Measurements from ENCODE around the gene IL12A. TPM values are rescaled to one million over a fixed set of nuclear protein-coding genes. Genes with fewer than 3 reads are reported as not detected.

Gene IL12A
- not detected for total RNA-seq

- CTCF ChIA-PET, result interaction anchor here (0.8 to 1.7 kb wide), 7 partner anchors 13 to 1146 kb away, joined by 3 to 8 read pairs (median 3); no protein-coding TSS in a partner anchor
Observed at GRCh38 chr3:159988617-159989271, at the start of gene IL12A. TSS of gene IL12A (plus strand) at chr3:159988835.

GRCh38 chr3:159941038-159942000, 47.3 kb upstream of the IL12A start:
- ChIA-PET POLR2A (no interaction called here), CTCF (no interaction called here)

More at GRCh38 chr3:159988617-159989271, at the start of gene IL12A:
- POLR2A ChIA-PET, result no interaction called here

GRCh38 chr3:159944781-159945180, 43.9 kb upstream of the IL12A start:
- CTCF ChIA-PET, result no interaction called here
- POLR2A ChIA-PET, result no interaction called here

- ChIA-PET CTCF (no interaction called here), POLR2A (no interaction called here)
Observed at GRCh38 chr3:159945930-159946329, 42.7 kb upstream of the IL12A start.

GRCh38 chr3:159947220-159947619, 41.4 kb upstream of the IL12A start:
- ChIA-PET POLR2A (no interaction called here), CTCF (no interaction called here)

- ChIA-PET POLR2A (no interaction called here), CTCF (no interaction called here)
Observed at GRCh38 chr3:159948429-159949144, 40.0 kb upstream of the IL12A start.

- CTCF ChIA-PET, result no interaction called here
Observed at GRCh38 chr3:159950156-159950898, 38.3 kb upstream of the IL12A start.

GRCh38 chr3:159951540-159951939, 37.1 kb upstream of the IL12A start:
- ChIA-PET POLR2A (no interaction called here), CTCF (no interaction called here)

More at GRCh38 chr3:159950156-159950898, 38.3 kb upstream of the IL12A start:
- POLR2A ChIA-PET, result no interaction called here

GRCh38 chr3:159953325-159954085, 35.1 kb upstream of the IL12A start:
- ChIA-PET POLR2A (no interaction called here), CTCF (no interaction called here)

- POLR2A ChIA-PET, result no interaction called here
- CTCF ChIA-PET, result interaction anchor here (1.4 kb wide), 1 partner anchor 60 kb away, joined by 3 read pairs; no protein-coding TSS in a partner anchor
Observed at GRCh38 chr3:159960188-159961148, 28.2 kb upstream of the IL12A start.

GRCh38 chr3:159964166-159964973, 24.3 kb upstream of the IL12A start:
- ChIA-PET CTCF (no interaction called here), POLR2A (no interaction called here)

GRCh38 chr3:159971311-159971710, 17.3 kb upstream of the IL12A start:
- ChIA-PET POLR2A (interaction anchor here (0.7 kb wide), 1 partner anchor 28 kb away, joined by 3 read pairs; no protein-coding TSS in a partner anchor), CTCF (no interaction called here)

- CTCF ChIA-PET, result no interaction called here
- POLR2A ChIA-PET, result no interaction called here
Observed at GRCh38 chr3:159977295-159977694, 11.3 kb upstream of the IL12A start.

GRCh38 chr3:159978353-159978752, 10.3 kb upstream of the IL12A start:
- POLR2A ChIA-PET, result no interaction called here
- CTCF ChIA-PET, result no interaction called here

- ChIA-PET POLR2A (no interaction called here), CTCF (no interaction called here)
Observed at GRCh38 chr3:159978918-159979703, 9.5 kb upstream of the IL12A start.

- ChIA-PET POLR2A (no interaction called here), CTCF (interaction anchor here (1.1 kb wide), 1 partner anchor 16 kb away, joined by 3 read pairs; no protein-coding TSS in a partner anchor)
Observed at GRCh38 chr3:159982442-159982974, 6.1 kb upstream of the IL12A start.
